HepG2 (cell line): Measurements from ENCODE around the gene CXCL17. TPM values are rescaled to one million over a fixed set of nuclear protein-coding genes. Genes with fewer than 3 reads are reported as not detected.

ENCODE experiments used
- ATAC-seq: fragments of 200-7000 bp; cut with Tn5 transposase; 3 replicates; pipeline ENCODE4 v1.9.1; 2020; ENCODE audit warnings: mild to moderate bottlenecking, moderate library complexity
- BruUV-seq: library from RNA; stranded (reverse); fragments of 400-500 nt; replicated peaks from 2 replicates; lab custom pipeline; 2021; lab: Mats Ljungman, UMichigan
- CTCF ChIA-PET: fragments of 300-600 bp; formaldehyde crosslinking; extraction: SDS; loops from one replicate; lab custom pipeline; 2021; ENCODE audit warnings: low total read pairs, inconsistent platforms, low intra/inter-chr PET ratio; lab: Yijun Ruan, JAX
- POLR2A ChIA-PET: fragments of 350-600 bp; sonication (Branson Sonifier 250); formaldehyde crosslinking; loops from one replicate; lab custom pipeline; 2020; ENCODE audit warnings: antibody characterized with exemption, inconsistent platforms; lab: Yijun Ruan, JAX
- DNase-seq: peaks from one replicate; pipeline ENCODE4 v3.0.0-alpha.2; 2015; ENCODE audit warnings: low spot score
- FAIRE-seq: peaks from 3 replicates; lab custom pipeline; 2011; peaks lifted over from hg19 to GRCh38; lab: Jason Lieb, UNC
- H2AFZ ChIP-seq: one replicate; pipeline ENCODE4 v1.6.1; 2011; ENCODE audit warnings: low read length, inconsistent platforms
- H3K27ac ChIP-seq: fragments of 300-600 bp; 3 replicates; pipeline ENCODE4 v1.8.0; 2011; ENCODE audit warnings: mixed run types, mild to moderate bottlenecking, mixed read lengths, low read length, inconsistent platforms; ENCODE audit not compliant: insufficient read depth; ENCODE audit errors: extremely low read length
- H3K27me3 ChIP-seq, 2 experiments: fragments of 200-600 bp in 1 of 2; 2 replicates in 1 of 2; 3 replicates in 1 of 2; pipeline versions ENCODE4 v1.6.0 to v1.8.0; 2011; ENCODE audit warnings: low read length in 2 of 2, mild to moderate bottlenecking in 2 of 2, moderate library complexity in 2 of 2, inconsistent platforms in 1 of 2; ENCODE audit not compliant: insufficient read depth in 2 of 2, control insufficient read depth in 1 of 2
- H3K36me3 ChIP-seq, 2 experiments: fragments of 200-600 bp in 1 of 2; replicated peaks in 1 of 2; 2 replicates in 1 of 2; 3 replicates in 1 of 2; pipeline versions ENCODE4 v1.5.1 to v1.8.0; 2011; ENCODE audit warnings: low read length in 2 of 2, inconsistent platforms in 1 of 2; ENCODE audit not compliant: insufficient read depth in 2 of 2, control insufficient read depth in 1 of 2
- H3K4me1 ChIP-seq: 2 replicates; pipeline ENCODE4 v1.5.1; 2012; ENCODE audit warnings: low read length, inconsistent platforms; ENCODE audit not compliant: insufficient read depth
- H3K4me2 ChIP-seq: 2 replicates; pipeline ENCODE4 v1.6.0; 2011; ENCODE audit warnings: low read depth, low read length, inconsistent platforms
- H3K4me3 ChIP-seq, 3 experiments: fragments of 200-600 bp in 1 of 3; sonication (generic), shearing (Covaris generic) in 1 of 3; replicated peaks in 1 of 3; 2 replicates each; pipeline ENCODE4 v1.5.1; 2011 to 2016; ENCODE audit warnings: low read length in 3 of 3, inconsistent platforms in 2 of 3, low read depth in 2 of 3, mild to moderate bottlenecking in 2 of 3, control low read depth in 1 of 3, mixed read lengths in 1 of 3; ENCODE audit not compliant: insufficient read depth in 1 of 3
- H3K79me2 ChIP-seq: one replicate; pipeline ENCODE4 v1.6.1; 2011; ENCODE audit warnings: low read length, inconsistent platforms; ENCODE audit not compliant: insufficient read depth
- H3K9ac ChIP-seq: 2 replicates; pipeline ENCODE4 v1.6.0; 2011; ENCODE audit warnings: mild to moderate bottlenecking, low read depth, low read length, inconsistent platforms; ENCODE audit not compliant: insufficient read depth
- H3K9me3 ChIP-seq: 2 replicates; pipeline ENCODE4 v1.5.1; 2012; ENCODE audit warnings: mild to moderate bottlenecking, low read length
- H4K20me1 ChIP-seq: 2 replicates; pipeline ENCODE4 v1.6.0; 2011; ENCODE audit warnings: inconsistent platforms, mild to moderate bottlenecking, low read length, moderate library complexity; ENCODE audit not compliant: insufficient read depth
- GATAD1 ChIP-seq: IDR thresholded peaks from 2 replicates; pipeline ENCODE4 v1.6.1; 2016; ENCODE audit warnings: missing genetic modification reagents, missing compliant biosample characterization
- RFX5 ChIP-seq: IDR thresholded peaks from 2 replicates; pipeline ENCODE4 v1.6.1; 2011; ENCODE audit warnings: low read depth, low read length, improper control_type of control experiment
- ZNF329 ChIP-seq: sonication (generic); formaldehyde crosslinking; IDR thresholded peaks from 2 replicates; pipeline ENCODE4 v1.9.0; 2021; ENCODE audit warnings: low read depth, mild to moderate bottlenecking, missing genetic modification reagents
- ZNF484 ChIP-seq: sonication (generic); formaldehyde crosslinking; IDR thresholded peaks from 2 replicates; pipeline ENCODE4 v1.5.1; 2020; ENCODE audit warnings: mild to moderate bottlenecking, low read depth, missing genetic modification reagents, borderline replicate concordance
- WGBS: methylation state at CpG from one replicate; pipeline ENCODE4 v1.1.6; 2017; ENCODE audit warnings: low lambda C conversion rate; 5-methylcytosine and 5-hydroxymethylcytosine counted together
- in situ Hi-C: cut with HindIII; loops from 2 replicates; pipeline ENCODE4 v1.10.0; 2017; ENCODE audit warnings: low pct_unique_long_range_greater_than_20kb; ENCODE audit not compliant: extremely low pct_ligation_motif_present
- intact Hi-C: fragments of 100-400 bp; cut with micrococcal nuclease; formaldehyde crosslinking; loops from one replicate; pipeline ENCODE4 v1.10.0; 2022; ENCODE audit not compliant: unreplicated experiment
- polyA plus RNA-seq, 8 experiments: library from polyadenylated mRNA; depleted of rRNA in 3 of 8; stranded (reverse) in 7 of 8; unstranded in 1 of 8; fragments of >200 nt; fragmentation: Illumina TruSeq in 4 of 8; extraction: Trizol in 4 of 8; gene quantifications; 2 replicates each; pipeline versions ENCODE4 v1.2.1 to v1.2.3, GENCODE V29; 2011 to 2016; ENCODE audit warnings: low read depth in 4 of 8, missing spikeins in 1 of 8, mixed read lengths in 1 of 8; ENCODE audit not compliant: insufficient read depth in 1 of 8
- total RNA-seq, 5 experiments: library from RNA; depleted of rRNA; stranded (reverse); fragments of >200 nt; fragmentation: Illumina TruSeq; extraction: Trizol; gene quantifications; 2 replicates each; pipeline ENCODE4 v1.2.3, GENCODE V29; 2016; ENCODE audit warnings: low read depth in 1 of 5
- TF ChIP-seq, protein P1 (sequence below): IDR thresholded peaks from 2 replicates; pipeline ENCODE4 v1.6.1; 2016; ENCODE audit warnings: low read depth, borderline replicate concordance
- TF ChIP-seq, protein P2 (sequence below): sonication (generic); formaldehyde crosslinking; IDR thresholded peaks from 2 replicates; pipeline ENCODE4 v1.4.0; 2020; ENCODE audit warnings: missing genetic modification reagents, mild to moderate bottlenecking, borderline replicate concordance
- TF ChIP-seq, protein P3 (sequence below): sonication (generic); formaldehyde crosslinking; IDR thresholded peaks from 2 replicates; pipeline ENCODE4 v1.4.0; 2020; ENCODE audit warnings: missing genetic modification reagents, borderline replicate concordance

The CXCL17 gene
- total and polyA plus RNA-seq, 2 of the 13 experiments (the other 11 are each of a cell fraction or from before 2014, with no cell fraction given): 0.12 TPM; not detected in 1

DNA sequence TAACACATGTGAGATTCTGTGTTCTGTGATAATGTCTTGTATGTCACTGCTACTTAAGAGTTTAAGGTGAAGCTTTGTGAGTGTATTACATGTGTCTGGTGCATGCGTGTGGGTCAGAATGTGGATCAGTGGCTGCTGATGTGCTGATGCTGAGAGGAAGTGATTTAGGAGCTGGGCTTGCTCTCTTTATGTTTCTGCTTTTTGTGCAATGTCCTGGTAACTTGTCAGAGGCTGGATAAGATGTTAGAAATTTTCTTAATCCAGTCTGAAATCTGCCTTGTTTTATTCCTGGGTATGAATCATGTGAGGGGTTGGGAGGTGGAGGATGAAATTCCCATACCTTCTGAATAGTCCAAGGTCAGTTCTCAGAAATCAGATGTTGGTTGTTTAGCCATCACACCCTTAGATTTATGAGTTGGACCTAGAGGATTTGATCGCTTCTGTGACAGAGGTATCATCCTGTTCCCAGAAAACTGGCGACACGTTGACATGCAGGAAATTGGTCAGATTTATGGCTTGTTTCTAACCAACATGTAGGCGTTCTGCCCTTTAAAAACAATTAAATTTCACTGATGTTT, 24.5 kb upstream of the CXCL17 start:
- Histone ChIP-seq H3K4me2 (no peak overlapping the region), H2AFZ (no peak overlapping the region), H3K9ac (no peak overlapping the region), H4K20me1 (no peaks in the 10 kb centered on the region), H3K9me3 (no peaks in the 10 kb centered on the region), H3K36me3 (no peaks in the 10 kb centered on the region), H3K27ac (no peak overlapping the region), H3K79me2 (no peaks in the 10 kb centered on the region), H3K4me3 (no peak overlapping the region), H3K4me1 (peaks cover 73% of the 10 kb centered on the region), H3K27me3 (no peaks in the 10 kb centered on the region)
- DNase-seq: no peak
- ATAC-seq: no peak
- 91% methylated on average over 5 of the region's 5 CpGs for WGBS
- in situ Hi-C loops (no loop called here), intact Hi-C loops (no loop called here)
- BruUV-seq: no TSS peak
- peak; percentile 18 for FAIRE-seq
- no peak for TF ChIP-seq RFX5
- TF ChIP-seq, protein P1, sequence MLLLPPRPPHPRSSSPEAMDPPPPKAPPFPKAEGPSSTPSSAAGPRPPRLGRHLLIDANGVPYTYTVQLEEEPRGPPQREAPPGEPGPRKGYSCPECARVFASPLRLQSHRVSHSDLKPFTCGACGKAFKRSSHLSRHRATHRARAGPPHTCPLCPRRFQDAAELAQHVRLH: no peak
- no peak for TF ChIP-seq ZNF484 (CRISPR knock-in tag)
- TF ChIP-seq, protein P2, sequence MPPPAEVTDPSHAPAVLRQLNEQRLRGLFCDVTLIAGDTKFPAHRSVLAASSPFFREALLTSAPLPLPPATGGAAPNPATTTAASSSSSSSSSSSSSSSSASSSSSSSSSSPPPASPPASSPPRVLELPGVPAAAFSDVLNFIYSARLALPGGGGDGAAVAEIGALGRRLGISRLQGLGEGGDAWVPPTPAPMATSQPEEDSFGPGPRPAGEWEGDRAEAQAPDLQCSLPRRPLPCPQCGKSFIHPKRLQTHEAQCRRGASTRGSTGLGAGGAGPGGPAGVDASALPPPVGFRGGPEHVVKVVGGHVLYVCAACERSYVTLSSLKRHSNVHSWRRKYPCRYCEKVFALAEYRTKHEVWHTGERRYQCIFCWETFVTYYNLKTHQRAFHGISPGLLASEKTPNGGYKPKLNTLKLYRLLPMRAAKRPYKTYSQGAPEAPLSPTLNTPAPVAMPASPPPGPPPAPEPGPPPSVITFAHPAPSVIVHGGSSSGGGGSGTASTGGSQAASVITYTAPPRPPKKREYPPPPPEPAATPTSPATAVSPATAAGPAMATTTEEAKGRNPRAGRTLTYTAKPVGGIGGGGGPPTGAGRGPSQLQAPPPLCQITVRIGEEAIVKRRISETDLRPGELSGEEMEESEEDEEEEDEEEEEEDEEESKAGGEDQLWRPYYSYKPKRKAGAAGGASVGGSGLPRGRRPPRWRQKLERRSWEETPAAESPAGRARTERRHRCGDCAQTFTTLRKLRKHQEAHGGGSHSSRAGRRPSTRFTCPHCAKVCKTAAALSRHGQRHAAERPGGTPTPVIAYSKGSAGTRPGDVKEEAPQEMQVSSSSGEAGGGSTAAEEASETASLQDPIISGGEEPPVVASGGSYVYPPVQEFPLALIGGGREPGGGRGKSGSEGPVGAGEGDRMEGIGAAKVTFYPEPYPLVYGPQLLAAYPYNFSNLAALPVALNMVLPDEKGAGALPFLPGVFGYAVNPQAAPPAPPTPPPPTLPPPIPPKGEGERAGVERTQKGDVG: no peak
- TF ChIP-seq ZNF329 (CRISPR knock-in tag): no peak
- TF ChIP-seq, protein P3, sequence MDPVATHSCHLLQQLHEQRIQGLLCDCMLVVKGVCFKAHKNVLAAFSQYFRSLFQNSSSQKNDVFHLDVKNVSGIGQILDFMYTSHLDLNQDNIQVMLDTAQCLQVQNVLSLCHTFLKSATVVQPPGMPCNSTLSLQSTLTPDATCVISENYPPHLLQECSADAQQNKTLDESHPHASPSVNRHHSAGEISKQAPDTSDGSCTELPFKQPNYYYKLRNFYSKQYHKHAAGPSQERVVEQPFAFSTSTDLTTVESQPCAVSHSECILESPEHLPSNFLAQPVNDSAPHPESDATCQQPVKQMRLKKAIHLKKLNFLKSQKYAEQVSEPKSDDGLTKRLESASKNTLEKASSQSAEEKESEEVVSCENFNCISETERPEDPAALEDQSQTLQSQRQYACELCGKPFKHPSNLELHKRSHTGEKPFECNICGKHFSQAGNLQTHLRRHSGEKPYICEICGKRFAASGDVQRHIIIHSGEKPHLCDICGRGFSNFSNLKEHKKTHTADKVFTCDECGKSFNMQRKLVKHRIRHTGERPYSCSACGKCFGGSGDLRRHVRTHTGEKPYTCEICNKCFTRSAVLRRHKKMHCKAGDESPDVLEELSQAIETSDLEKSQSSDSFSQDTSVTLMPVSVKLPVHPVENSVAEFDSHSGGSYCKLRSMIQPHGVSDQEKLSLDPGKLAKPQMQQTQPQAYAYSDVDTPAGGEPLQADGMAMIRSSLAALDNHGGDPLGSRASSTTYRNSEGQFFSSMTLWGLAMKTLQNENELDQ (CRISPR knock-in tag): no peak
- no peak for TF ChIP-seq GATAD1
- POLR2A ChIA-PET: interaction anchor here (1.2 to 2.2 kb wide), 4 partner anchors 12 to 60 kb away, joined by 3 to 11 read pairs (median 7); partner anchors contain the start of gene CEACAM1
- CTCF ChIA-PET: no interaction called here
